HG03135 (cell line): ENCODE data around the gene ERC1.

Experiments
- ATAC-seq: cut with Tn5 transposase; IDR thresholded peaks from one replicate; pipeline ENCODE4 v1.9.1; 2021; ENCODE audit warnings: mild to moderate bottlenecking, moderate library complexity; ENCODE audit not compliant: unreplicated experiment

ERC1 gene

DNA sequence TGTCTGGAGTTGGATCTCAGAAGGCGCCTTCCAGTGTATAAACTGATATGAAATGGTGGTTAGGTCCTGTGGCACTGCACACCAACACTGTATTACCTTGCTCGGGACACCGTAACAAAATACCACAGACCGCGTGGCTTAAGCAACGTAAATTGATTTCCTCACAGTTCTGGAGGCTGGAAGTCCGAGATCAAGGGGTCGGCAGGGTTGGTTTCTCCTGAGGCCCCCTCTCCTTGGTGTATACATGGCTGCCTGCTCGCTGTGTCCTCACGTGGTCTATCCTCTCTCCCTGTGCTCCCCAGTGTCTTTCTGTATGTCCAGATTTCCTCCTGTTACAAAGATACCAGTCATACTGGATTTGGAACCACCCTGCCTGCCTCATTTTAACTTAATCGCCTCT is 475.0 kb downstream of the ERC1 start:
- ATAC-seq, result no peak

DNA sequence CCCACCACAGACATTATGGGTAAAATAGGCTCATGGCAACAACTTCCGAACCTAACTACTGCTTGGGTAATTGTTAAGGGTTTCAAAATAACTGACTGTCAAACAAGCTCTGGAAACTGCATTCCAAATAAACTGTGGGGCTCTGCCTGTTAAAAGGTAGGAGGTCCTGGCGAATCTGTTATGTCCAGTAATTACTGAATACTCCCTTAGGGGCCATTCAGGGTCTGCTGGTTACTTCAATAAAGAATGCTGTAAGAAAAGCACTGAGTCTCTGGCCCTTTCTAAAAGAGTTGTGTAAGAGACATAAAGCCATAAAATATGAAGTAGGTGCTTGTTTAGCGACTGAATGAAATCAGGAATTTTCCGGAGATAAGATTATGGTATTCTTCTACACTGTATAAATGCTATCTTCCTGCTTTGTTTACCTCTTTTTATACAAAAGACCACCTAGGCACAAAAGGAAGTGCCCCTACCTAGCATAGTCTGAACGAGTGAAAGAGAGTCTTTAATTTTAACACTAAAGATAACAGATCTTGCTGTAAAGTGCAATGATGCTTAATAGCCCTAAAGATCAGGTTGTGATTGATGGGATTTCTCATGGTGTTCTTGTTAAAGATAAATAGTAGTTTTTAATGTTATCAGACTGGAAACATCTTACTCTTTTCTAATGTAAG is 475.6 kb downstream of the ERC1 start:
- no peak for ATAC-seq

DNA sequence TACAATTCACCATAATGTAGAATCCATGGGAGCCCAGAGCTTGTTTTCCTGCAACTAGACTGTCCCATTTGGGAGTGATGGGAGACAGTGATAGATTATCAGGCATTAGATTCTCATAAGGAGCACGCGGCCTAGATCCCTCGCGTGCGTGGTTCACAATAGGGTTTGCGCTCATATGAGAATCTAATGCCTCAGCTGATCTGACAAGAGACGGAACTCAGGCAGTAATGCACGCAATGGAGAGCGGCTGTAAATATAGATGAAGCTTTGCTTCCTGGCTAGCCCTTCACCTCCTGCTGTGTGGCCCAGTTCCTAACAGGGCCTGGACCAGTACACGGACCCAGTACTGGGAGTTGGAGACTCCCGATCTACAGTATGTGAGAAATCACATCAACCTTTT is 476.7 kb downstream of the ERC1 start:
- no peak for ATAC-seq

DNA sequence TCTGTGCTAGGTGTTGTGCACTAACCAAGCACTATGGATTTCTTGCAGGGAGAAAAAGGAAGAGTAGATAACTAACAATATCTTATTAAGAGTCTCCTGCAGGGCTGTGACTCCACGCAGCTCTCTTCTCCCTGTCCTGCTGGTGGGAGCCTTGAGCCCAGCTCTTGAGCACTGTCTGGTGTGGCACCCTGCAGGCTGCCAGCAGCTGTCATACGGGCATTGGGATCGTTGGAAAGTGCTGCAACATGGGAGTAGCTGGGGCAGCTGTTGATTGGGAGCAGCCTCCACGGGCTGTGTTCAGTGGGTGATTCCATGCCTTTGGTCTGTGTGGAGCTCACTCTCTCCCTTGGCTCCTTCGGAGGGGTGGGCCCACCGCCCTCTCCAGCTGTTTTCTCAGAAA is 478.0 kb downstream of the ERC1 start:
- no peak for ATAC-seq

DNA sequence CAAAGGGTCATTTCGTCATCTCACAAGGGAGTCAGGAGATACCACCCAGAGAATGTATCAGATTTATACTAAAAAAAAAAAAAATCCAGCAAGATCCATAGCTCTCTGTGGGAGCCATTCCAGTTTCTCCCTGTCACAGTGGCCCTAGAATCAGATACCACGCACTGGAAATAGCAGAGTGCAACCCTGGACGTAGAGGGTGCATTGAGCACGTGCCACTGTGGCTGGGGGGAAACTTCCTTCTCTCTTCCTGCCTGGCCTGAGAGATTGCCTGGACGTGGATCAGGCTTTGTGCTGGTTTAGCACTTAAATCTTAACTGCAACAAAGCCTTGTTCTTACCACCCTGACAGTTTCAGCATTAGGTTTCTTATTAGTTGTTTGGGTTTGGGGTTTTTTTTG is 479.0 kb downstream of the ERC1 start:
- ATAC-seq, result no peak

DNA sequence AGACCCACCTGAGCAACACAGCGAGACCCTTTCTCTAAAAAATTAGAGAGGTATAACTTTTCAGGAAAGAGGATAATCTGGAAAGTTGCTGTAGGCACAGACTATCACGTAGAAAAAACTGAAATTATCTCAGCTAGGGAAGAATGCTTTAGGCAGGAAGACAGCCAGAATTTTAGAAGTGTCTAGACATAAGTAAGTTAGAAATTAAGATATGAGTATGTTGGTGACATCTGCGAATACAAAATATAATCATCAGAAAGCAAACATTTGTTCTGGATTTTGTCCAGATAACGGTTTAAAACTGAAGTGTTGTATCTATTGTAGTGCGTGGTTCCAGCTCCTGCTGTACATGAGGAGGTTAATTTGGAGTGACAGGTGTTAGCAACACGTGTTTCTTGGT is 480.2 kb downstream of the ERC1 start:
- ATAC-seq, result no peak

DNA sequence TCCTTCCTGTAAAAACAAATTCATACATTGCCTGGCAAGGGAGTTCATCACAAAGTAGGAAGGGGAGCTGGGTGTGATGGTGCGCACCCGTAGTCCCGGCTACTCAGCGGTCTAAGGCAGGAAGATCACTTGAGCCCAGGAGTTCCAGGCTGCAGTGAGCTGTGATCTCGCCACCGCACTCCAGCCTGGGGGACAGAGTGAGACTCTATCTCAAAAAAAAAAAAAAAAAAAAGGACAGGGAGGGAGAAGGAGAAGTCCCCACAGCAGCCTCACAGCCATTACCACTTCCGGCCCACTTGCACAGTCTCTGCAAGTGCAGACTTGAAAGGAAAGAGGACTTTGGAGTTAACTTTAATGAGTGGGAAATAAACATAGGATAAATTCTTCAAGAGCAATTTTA is 482.4 kb downstream of the ERC1 start:
- no peak for ATAC-seq

DNA sequence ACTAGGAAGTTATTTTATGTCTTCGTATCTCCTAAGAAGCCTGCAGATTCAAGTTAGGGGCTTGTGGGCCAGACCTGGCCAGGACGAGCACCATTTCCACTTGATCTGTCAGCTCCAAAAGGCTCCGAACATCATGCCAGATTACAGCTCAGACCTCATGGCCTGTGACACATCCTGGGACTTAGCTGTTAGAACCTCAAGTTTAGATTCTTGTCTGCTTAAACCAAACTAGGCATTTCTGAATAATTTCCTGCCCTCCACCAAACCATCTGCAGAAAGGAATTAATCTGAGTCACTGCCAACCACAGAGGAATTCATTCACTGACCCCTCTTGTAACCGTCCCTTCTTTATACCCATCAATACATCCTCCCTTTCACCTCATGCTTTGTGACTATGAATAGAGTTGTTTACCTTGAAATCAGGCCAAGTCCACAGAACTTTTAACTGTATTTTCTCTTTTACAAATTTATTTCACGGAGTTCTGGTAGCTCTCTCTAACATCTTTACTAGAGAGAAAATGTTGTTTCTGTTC is 483.1 kb downstream of the ERC1 start:
- no peak for ATAC-seq

DNA sequence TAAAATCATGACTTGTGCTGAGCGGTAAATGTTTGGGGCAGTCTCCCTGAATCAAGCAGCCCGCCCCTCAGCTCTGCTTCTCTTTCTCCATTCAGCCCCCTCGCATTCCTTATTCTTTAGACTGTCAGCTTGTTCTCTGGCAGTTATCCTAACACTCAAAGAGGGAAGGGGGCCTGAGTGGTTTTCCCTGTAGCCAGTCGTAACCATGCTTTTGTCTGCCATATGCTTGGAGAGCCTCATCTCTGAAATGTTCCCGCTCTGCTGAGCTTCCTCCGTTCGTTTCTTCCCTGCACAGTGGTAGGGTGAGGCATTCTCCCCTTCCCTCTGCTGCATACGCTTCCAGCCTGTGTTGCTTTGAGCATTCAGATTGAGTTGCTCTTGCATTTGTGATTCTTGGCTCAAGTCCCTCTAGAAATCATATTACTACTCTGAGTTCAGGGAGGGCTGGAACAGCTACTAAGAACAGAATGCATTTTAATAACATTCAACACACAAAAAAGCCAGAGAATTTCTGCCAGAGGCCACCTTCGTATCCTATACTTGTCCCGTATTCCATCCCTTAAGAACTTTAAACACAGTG is 483.6 kb downstream of the ERC1 start:
- no peak for ATAC-seq

DNA sequence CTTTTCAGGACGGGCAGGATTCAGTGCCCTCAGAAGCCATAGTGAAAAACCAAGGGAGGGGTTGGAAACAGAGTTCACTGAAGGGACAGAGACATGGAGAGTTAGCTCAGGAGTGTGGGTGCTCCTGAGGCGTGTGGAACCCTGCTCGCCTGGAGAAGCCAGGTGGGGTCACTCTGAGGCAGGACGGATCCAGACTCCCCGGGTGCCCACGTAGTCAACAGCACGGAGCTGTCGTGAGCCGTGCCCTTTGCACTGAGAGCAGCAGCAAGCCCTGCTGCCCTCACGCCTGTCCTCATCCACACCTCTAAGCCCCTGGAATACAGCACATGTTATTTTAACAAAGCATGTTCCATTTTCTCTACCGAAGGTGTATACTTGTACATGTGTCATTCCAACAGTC is 488.6 kb downstream of the ERC1 start:
- no peak for ATAC-seq

DNA sequence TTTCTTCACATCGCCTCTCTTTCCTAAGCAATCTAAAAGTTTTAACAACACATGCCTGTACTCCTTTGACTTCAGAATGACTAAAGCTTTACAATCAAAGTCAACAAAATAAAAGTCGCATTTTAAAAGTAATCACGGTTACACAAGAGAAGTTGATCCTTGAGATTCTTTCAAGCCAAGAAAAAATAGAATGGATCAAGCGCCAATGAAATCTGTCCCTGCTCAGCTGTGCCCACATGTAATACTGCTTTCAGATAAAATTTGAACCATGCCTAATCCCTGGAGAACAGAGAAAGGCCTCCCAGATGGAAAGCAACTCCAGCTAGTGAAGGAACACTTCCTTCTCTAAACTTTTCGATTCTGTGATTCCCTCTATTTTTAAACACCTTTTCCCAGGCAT is 490.3 kb downstream of the ERC1 start:
- ATAC-seq, result no peak

DNA sequence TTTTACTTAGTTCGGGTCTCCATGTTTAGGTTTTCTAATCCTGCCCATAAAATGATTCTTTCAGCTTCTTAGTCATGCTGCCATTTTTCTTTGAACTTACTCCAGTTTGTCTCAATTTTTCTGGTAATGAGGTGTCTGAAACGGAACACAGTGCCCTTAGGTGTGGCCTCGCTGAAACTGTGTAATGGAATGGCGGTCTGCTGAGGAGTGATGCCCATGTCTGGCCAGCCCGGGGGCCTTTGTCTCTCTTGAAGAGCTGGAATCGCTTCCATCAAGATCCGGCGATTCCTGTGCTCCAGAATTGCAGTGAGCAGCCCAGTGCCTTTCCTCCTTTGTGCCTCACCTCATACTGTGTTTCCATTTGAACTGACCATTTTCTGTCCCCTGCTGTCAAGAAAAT is 490.9 kb downstream of the ERC1 start:
- no peak for ATAC-seq

DNA sequence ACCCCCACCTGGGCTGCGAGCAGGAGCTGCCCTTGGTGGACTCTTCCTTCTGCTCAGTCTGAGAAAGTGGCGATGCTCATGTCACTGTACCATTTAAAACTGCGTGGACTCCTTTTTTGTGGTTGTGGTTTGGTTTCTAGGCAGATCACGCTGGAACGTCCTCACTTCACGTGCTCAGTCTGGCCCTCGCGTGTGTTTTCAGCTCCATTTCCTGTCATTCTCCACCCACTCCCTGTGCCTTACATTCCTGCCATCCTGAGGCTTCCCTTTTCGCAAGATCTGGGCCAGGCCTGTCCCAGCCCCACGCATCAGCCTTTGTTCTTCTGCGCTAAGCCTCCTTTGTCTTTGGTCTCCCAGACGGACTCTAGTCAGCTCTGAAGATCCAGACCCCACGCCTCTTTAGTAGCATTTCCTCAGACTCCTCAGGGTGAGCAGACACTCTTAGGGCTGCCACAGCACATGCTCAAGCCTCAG is 497.9 kb downstream of the ERC1 start:
- no peak for ATAC-seq

DNA sequence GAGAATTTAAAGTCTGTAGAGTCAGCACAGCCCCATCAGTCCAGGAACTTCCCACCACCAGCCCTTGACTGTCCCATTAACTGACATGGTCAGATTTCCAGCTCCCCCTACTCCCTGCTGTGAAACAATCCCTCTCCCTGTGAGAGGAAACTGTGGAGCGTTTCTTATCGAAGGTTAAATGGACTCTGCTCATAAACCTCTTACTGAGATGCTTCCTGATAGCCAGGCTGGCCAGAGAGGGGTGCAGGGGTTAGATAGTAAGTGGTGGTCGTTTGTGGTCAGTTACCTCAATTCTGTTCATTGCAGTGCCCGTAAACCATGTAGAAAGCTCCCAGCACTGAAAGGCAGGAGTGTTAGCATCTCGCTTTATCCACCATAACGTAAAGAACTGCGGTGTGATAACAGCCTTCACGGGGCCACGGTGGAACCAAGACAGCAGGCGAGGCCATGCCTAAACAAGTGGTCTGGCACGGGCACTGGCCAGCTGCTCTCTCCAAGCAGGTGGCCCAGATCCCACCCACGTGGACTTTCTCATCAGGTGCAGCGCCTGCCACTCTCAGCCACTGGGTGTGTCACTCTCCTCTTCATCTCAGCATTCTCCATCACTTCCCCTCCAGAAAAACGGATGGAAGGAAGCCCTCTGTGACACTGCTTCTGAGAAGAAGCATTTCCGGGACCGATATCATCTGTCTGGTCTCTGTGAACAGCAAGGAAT is 501.1 kb downstream of the ERC1 start:
- no peak for ATAC-seq

DNA sequence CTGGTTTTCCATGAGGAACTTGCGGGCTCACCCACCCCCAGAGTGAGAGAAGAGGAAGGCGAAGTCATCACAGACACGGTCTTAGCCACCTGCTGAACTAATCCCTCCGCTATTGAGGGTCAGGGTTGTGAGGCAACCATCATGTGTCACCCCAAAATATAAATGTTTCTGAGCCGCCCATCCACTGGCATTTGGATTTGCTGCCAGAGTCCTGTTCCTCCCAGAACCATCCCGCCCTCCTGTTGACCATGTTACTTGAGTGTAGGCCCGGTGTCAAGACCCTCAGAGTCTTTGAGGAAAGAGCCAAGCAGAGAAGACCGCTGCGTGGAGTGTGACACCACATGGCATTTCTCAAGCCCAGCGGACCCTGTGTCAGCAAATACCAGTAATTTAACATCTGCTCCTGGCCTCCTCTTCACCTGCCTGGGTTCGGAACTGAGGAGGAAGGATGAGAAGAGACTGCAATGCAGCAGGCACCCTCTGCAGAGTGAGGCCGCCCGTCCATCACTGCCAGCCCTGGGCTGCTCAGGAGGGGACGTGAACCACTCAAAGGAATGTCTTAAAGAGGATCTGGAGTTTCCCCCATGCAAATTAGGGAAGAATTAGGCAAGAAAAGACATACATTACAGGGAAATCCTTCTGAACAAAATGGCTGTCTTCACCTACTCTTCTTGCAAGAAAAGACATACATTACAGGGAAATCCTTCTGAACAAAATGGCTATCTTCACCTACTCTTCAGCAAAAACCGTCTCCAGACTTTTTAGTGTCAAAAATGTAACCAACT is 502.9 kb downstream of the ERC1 start:
- ATAC-seq, result no peak

DNA sequence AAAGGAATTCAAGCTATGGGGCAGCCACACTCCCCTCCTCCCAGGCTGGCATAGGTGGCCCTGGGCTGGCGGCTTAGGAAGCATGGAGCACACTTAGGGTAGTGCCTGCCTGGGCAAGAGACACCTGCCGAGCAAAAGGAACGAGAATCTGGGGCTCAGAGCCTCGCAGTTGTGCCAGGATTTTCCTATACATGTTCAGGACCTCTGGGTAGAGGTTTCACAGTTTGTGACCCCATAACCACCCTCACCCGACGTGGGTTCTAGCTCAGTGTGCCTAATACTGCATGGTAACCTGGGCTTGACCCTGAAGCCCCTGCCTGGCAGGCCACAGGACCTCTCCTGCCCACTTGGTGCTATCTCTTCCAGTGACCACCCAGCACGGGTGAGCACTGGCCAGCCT is 503.8 kb downstream of the ERC1 start:
- ATAC-seq, result no peak

DNA sequence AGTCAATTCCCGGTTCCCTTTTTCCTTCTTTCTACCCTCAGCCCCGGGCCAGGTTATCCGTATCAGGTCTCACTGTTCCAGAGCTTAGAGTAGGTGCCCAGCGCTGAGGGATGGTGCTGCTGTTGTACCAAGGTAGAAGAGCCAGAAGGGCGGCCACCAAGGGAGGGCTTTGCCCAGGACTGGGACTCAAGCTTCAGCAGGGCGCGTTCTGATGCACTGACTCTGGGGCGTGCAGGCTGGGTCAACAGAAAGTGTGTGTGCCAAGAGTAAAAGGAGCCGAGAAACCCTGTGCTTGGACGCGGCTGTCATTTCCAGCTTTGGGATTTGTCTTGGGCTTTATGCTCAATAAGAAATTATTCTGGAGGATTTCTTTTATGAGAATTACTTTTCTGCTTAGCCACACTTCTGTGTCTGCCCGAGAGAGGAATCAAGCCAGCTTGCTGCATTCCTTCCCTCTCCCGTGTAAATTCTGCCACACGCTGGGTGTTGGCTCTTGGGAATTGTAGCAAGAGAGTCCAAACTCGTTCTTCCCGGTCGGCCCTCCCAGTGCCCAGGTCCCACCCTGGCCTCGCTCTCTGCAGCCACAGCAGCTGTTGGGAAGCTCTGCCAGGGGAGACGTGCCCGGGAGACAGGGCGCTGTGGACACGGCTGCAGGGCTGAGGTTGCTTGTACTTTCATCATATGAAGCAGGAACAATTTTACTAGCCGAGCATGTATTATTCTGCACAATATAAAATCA is 505.3 kb downstream of the ERC1 start:
- no peak for ATAC-seq

DNA sequence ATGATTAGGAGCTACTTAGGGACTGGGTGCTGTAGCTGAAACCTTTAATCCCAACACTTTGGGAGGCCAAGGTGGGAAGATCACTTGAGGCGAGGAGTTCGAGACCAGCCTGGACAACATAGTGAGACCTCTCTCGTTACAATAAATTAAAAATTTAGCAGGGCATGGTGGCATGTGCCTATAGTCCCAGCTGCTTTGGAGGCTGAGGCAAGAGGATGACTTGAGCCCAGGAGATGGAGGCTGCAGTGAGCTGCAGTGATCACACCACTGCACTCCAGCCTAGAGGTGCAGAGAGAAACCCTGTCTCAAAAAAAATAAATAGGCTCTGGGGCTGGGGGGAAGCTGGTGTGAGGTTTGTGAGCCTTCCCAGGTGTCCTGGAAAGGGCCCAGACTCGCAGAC is 506.1 kb downstream of the ERC1 start:
- no peak for ATAC-seq

DNA sequence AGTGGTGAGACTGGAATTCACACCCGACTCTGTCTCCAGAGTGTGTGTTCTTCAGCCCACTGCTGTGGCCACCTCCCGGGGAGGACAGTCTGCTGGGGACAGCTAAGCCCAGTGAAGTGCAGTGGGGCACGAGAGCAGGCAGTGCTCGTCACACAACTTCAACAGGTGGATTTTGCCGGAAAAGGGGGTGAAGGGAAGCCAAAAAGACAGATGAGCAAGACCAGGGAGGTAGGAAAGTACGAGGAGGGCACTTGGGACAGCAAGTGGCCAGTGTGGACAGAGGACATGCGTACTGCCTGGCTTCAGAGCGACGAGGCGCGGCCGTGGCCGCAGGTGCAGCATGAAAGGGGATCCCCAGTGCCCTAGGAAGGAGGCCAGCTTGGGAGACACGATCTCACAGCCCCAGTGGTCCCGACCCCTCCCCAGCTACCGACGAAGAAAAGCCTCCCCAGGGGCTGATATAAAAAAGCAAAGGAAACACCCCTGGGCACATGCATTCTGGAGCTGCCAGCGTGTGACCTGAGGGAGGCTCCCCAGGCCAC is 507.2 kb downstream of the ERC1 start:
- ATAC-seq, result no peak

DNA sequence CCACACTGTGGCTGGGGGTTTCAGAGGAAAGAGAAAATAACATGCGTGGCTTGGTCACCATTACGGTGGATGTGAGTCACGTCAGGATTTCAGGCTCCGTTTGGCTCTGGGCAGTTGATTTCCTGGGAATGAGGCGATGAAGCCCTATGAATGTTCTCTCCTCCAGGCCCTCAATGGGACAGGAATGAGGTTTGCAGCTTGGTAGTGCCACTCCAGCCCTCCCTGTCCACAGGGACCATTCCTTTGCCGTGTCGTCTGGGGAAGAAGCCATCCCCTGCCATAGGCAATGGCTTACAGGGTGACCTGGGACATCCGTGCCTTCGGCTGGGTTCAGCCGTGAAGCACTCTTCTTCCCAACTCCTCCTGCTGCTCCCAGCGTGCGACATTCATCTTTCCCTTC is 508.3 kb downstream of the ERC1 start:
- ATAC-seq, result no peak
